GM12873 (cell line): ENCODE measurements around the gene RAB11B.

ENCODE experiments used
- CTCF ChIP-seq: IDR thresholded peaks from 2 replicates; pipeline ENCODE4 v1.5.1; 2012; ENCODE audit warnings: low read depth, mild to moderate bottlenecking, moderate library complexity, low read length, control low read depth; ENCODE audit not compliant: insufficient read depth; ENCODE audit errors: missing control alignments

RAB11B gene

DNA sequence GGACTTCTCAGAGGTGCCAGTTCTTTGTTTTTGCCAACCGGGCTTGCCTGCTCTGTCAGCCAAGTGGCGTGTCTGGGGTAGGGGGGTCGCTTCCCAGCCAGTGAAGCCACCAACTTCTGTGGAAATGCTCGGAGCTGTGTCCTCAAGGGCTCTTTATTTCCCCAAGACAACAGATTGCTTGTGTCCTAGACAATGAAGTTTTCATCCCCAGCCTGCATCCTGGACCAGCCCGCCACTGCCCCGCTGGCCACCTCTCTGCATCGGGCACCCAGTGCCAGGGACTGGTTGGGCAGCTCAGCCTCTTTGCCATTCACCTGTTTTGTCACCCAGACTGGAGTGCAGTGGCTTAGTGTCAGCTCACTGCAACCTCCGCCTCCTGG, 3.7 kb downstream of the RAB11B start:
- no peak for TF ChIP-seq CTCF

GRCh38 chr19:8395621-8396082, 5.5 kb downstream of the RAB11B start:
- TF ChIP-seq CTCF: no peak

- TF ChIP-seq CTCF: no peak
Observed at GRCh38 chr19:8396185-8396562, 6.0 kb downstream of the RAB11B start.

- TF ChIP-seq CTCF: peak; percentile 78
Observed at GRCh38 chr19:8396563-8397203, 6.5 kb downstream of the RAB11B start.

DNA sequence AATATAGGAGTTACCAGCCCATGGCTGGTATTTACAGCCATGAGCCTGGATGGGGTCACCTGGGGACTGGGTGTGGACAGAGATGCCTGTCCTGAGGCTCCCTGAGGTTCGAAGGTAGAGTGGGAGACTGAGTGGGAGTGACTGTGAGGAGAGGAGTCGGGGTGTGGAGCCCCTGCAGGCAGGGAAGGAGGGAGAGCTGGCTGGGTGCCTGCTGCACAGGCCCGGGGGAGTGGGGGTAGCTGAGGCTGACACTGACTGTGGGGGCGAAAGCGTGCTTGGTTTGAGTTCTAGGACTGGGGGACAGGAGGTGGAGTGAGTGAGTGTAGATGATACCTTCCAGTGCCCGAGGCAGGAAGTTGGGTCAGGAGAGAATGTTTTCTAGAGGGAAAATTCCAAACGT, 7.1 kb downstream of the RAB11B start:
- TF ChIP-seq CTCF: no peak

- TF ChIP-seq CTCF: no peak
Observed at GRCh38 chr19:8397746-8398310, 7.7 kb downstream of the RAB11B start.

GRCh38 chr19:8398311-8398771, 8.2 kb downstream of the RAB11B start:
- no peak for TF ChIP-seq CTCF
